Measurements from ENCODE around the gene EMC1. TPM values are rescaled to one million over a fixed set of nuclear protein-coding genes. Genes with fewer than 3 reads are reported as not detected.
"Not testable (repeated sequence)": the region's sequence is repeated elsewhere in the genome, so short reads cannot be mapped to it uniquely, and the experiment has no call there.

EMC1 gene
- total RNA-seq, 1 donor from 2014 or later: 27.9 TPM

DNA sequence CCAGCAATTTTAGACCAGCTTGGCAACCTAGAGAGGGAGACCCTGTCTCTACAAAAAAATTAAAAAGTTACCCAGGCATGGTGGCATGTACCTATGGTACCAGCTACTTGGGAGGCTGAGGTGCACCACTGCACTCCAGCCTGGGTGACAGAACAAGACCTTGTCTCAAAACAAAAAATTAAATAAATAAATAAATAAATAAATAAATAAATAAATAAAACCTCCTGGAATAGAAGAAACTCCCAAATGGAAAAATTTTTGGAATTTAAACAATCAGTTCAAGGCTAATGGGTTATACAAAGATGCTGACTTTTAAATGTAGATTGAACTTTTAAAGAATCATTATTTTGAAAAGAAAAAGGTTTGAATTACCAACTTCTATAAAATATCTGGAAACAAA is 63.5 kb downstream of the EMC1 start:
- ATAC-seq: no peak

DNA sequence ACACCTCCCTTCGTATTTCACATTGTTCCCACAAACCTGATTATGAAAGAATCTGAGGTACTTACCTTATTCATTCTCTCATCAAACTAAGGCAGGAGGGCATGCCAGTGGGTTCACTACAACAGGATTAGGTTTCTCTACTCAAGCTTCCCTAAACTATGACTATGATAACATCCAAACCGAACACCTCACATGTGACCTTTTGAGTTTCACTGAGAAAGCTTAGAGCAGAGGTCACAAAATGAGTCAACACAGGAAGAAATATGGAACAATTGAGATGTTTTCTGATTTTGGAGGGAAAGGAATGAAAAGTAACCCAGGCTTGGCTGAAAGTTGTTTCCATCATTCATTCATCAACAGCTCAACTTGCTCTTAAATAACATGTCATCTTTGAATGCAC is 65.3 kb downstream of the EMC1 start:
- ATAC-seq: no peak

DNA sequence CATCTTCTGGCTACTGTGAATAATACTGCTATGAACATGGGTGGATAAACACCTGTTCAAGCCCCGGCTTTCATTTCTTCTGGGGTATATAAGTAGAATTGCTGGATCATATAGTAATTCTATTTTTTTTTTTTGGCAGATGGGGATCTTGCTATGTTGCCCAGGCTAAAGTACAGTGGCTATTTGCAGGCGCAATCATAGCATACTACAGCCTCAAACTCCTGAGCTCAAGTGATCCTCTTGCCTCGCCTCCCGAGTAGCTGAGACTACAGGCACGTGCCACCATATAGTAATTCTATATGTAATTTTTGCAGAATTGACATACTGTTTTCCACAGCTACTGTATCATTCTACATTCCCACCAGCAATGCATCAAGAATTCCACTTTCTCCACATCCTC is 69.1 kb downstream of the EMC1 start:
- ATAC-seq: no peak

DNA sequence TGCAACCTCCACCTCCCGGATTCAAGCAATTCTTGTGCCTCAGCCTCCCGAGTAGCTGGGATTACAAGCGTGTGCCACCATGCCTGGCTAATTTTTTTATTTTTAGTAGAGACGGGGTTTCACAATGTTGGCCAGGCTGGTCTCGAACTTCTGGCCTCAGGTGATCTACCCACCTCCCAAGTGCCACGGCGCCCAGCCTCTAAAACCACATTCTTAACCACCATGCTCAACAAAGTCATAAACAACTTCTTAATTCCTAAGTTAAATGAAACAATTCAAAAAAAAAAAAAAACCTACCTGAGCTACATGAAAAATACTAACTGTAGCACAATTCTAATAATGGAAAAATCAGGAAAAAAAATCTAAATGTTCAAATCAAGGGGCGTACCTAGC is 71.1 kb downstream of the EMC1 start:
- not testable (repeated sequence) for ATAC-seq

DNA sequence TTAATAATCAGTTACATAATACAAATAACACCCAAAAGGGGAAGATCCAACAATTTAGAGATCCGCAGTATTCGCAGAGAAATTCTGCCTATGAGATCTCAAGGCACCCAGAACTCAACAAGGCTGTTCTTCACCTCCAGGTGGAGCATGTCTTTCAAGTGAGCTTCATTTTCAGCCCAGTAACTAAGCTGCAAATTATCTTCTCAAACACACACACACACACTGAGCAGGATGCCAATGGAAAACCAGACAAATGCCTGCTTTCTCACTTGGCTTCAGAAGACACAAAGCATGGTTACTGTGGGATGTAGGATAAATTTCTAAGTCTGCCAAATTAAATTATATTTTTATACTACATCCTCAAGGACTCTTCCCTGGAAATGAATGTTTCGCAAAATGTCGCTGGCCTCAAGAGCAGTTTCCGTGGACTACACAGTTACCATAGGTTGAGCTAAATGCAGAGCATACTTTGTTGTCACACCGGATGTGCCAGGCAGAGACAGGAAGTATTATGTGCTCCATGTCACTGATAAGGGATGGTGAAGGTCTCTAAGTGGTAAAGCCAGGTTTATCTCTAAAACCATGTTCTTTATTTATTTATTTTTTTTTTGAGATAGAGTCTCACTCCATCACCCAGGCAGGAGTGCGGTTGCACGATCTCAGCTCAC is 71.6 kb downstream of the EMC1 start:
- ATAC-seq: no peak

DNA sequence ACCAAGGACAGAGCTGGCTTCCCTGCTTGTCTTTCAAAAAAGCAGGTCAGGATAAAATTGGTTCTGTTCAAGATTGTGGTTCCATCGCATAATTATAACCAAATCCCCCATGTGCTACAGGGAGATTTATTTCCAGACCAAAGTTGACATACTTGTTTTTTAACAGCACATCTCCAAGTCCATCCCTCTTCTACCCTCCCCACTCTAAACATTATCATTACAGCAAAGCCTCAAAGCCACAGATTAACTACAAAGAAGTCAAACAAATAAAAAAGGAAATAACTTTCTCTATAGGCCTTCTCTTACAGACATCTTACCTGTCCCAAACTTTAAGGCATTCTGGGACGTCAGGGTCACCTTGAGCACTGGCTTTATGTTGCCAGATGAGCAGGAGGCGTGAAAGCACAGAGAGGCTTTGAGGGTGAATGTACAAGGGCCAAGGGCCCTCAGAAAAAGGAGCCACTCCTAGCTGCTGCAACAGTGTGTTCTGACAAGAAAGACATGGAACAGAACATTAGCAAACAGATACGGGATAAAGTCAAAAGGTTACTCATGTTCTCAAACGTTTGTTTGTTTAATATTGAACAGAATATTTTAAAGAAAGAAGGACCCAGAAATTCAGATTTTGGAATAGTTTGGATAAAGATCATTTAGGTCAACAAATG is 72.5 kb downstream of the EMC1 start:
- ATAC-seq: no peak

DNA sequence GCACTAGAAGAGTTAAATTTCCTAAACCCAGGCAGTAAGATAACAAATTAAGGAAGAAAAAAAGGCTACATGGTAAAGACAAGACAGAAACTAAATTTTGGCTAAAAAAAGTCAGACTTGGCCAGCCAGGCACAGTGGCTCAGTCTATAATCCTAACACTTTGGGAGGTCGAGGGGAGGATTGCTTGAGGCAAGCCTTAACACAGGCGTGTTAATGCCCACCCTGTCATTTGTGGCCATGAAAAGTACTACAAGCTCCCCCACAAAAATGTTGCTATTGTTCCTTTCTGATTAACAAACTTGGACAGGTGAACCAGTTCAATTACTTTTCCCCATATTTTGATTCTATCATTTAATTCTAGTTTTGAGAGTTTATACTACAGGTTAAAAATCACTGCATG is 73.5 kb downstream of the EMC1 start:
- no peak for ATAC-seq

DNA sequence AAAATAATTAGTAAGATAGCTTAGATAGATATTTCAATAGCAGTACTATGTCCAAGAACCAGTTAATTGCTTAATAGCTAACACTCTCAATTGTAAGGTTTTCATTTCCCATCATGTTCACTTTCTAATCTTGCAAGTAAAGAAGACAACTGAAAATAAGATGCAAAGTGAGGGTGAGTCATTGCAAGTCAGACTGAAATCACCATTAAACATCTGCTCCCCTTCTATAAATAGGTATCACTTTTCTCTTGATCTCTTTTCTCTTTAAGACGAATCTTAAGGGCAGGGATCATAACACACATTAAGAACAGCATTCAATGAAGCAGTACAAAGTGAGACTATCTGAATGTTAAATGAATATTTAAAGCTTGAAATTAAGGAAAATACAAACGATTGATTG is 81.7 kb downstream of the EMC1 start:
- no peak for ATAC-seq

DNA sequence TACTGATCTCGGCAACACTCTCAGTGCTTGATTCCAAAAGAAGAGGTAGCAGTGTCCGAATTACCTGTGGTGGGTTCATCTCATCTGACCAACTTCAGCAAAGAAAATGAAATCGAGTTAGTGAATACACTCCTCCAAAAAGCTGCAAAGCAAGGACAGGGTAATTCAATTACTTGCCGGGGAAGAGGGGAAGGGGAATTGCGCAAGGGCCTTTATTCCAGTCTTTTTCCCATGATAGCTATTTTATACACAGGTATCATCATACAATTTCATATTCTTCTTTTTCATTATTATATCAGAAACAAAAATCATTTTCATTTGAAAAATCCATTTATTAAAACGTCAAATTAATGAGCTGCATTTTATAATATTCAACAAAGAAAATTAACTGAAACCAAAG is 84.2 kb downstream of the EMC1 start:
- no peak for ATAC-seq

DNA sequence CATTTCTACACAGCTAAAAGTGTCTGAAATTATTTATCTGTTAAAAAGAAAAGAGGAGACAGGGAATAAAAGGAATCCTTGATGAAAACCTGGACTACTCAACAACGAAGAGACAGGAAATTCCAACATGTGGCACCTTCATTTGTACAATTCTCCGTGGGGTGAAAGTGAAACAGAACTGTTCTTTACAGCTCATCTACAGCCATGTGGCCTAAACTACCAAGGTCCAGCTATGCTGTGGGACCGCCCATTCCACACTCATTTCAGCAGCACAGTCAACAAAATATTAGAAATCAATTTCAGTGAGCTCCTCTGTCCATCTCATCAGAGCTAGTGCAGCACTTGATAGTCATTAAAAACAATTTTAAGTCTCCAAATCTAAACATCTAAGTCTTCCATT is 85.3 kb downstream of the EMC1 start:
- no peak for ATAC-seq

Other genes with a start within 250 kb of the EMC1 start
- gene UBR4, start 41.3 kb downstream of the EMC1 start, total RNA-seq: 87.3 TPM
- 35.5 TPM for gene MRTO4, start 281 bp upstream of the EMC1 start, total RNA-seq
- gene AKR7A3, start 37.2 kb upstream of the EMC1 start, total RNA-seq: 0.88 TPM
- gene AKR7A2, start 60.6 kb upstream of the EMC1 start, total RNA-seq: 50.2 TPM
- 6.9 TPM for gene SLC66A1, start 60.8 kb upstream of the EMC1 start, total RNA-seq
- gene CAPZB, start 234.0 kb upstream of the EMC1 start, total RNA-seq: 262 TPM

All from esophagus mucosa (tissue), 1 donor.